Measurements from ENCODE around the gene JMJD4. TPM values are rescaled to one million over a fixed set of nuclear protein-coding genes. Genes with fewer than 3 reads are reported as not detected.
A peak's percentile ranks its signal among the peaks of the same experiment; 100 is the strongest.

Gene JMJD4, protein sequence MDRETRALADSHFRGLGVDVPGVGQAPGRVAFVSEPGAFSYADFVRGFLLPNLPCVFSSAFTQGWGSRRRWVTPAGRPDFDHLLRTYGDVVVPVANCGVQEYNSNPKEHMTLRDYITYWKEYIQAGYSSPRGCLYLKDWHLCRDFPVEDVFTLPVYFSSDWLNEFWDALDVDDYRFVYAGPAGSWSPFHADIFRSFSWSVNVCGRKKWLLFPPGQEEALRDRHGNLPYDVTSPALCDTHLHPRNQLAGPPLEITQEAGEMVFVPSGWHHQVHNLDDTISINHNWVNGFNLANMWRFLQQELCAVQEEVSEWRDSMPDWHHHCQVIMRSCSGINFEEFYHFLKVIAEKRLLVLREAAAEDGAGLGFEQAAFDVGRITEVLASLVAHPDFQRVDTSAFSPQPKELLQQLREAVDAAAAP
- total RNA-seq, result 7.0 TPM
- long read RNA-seq, partial matches to known transcripts, result 8 of 14 reads
- long read RNA-seq, other reads (novel, unspliced or antisense), result 0 of 14 reads

- Histone ChIP-seq H3K9me3 (replicated peaks) (no peaks in the 10 kb centered on the region), H3K27ac (replicated peaks) (peak within 1 kb of the TSS; percentile 89), H3K36me3 (peaks cover 22% of the 10 kb centered on the region), H3K4me1 (peaks cover 48% of the 10 kb centered on the region), H3K27me3 (ENCODE audit: low read depth) (no peaks in the 10 kb centered on the region), H3K4me3 (peak within 1 kb of the TSS; percentile 84)
- intact Hi-C loops (cut with micrococcal nuclease), result no loop called here
- TF ChIP-seq, protein P1, sequence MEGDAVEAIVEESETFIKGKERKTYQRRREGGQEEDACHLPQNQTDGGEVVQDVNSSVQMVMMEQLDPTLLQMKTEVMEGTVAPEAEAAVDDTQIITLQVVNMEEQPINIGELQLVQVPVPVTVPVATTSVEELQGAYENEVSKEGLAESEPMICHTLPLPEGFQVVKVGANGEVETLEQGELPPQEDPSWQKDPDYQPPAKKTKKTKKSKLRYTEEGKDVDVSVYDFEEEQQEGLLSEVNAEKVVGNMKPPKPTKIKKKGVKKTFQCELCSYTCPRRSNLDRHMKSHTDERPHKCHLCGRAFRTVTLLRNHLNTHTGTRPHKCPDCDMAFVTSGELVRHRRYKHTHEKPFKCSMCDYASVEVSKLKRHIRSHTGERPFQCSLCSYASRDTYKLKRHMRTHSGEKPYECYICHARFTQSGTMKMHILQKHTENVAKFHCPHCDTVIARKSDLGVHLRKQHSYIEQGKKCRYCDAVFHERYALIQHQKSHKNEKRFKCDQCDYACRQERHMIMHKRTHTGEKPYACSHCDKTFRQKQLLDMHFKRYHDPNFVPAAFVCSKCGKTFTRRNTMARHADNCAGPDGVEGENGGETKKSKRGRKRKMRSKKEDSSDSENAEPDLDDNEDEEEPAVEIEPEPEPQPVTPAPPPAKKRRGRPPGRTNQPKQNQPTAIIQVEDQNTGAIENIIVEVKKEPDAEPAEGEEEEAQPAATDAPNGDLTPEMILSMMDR (IDR thresholded peaks at IDR 0.05; ENCODE audit: borderline replicate concordance), result no peak
- peak; percentile 91 for DNase-seq
Measured at GRCh38 chr1:227734856-227735538, at the start of gene JMJD4, which contains the start of gene SNAP47. Gene JMJD4 (minus strand): TSS chr1:227735302. CDS start chr1:227735273, 29 bp downstream. Gene SNAP47 (plus strand): TSS chr1:227735435. CDS start chr1:227747737, 12,302 bp downstream.

DNA sequence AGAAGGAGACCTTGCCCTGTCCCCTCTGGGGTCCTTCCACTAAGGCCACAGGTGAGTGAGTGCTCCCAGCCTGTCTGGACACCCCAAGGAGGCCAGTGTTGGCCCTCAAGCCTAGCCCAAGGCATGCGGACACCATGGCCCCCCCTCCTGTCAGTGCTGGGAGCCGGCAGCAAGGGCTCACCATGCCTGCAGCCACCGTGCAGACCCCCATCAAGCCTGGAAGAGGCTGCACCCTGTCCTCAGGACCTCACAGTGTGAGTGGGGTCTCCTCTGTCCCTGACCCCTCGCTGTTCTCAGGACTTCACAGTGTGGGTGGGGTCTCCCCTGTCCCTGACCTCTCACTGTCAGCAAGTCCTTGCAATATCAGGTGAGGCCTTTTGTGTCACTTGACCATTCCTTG is 47.1 kb upstream of the JMJD4 start:
- Histone ChIP-seq H3K4me1 (peaks cover 14% of the 10 kb centered on the region), H3K27me3 (ENCODE audit: low read depth) (peaks cover 18% of the 10 kb centered on the region), H3K27ac (replicated peaks) (no peak overlapping the region), H3K9me3 (replicated peaks) (no peaks in the 10 kb centered on the region), H3K36me3 (peaks cover 15% of the 10 kb centered on the region), H3K4me3 (no peak overlapping the region)
- DNase-seq, result no peak
- intact Hi-C loops (cut with micrococcal nuclease), result no loop called here
- TF ChIP-seq, protein P1 (IDR thresholded peaks at IDR 0.05; ENCODE audit: borderline replicate concordance), result no peak

DNA sequence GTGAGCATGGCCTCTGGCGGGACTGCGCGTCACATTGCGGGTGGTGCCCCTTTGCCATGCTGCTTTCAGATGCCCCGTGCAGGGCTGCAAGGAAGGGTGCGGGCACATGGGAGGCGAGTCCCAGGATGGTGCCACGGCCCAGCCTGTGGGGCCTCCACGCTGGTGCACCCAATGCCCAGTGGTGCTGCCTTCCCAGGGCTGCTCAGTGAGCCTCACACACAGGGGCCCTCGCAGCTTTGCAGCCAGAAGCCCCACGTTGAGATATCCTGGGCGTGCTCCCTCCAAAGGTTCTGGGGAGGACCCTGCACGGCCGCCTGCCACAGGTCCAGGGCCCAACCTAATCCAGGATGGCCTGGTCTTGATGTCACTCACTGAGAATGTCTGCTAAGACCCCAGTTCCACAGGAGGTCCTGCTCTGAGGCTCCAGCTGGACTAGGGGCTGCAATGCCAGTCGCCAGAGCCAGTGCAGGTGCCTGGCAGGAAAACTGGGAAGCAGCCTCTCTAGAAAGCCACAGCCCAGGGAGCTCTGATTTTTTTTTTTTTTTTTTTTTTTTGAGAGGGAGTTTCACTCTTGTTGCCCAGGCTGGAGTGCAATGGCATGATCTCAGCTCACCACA is 46.3 kb upstream of the JMJD4 start:
- DNase-seq, result no peak

GRCh38 chr1:227780101-227781044 is 45.3 kb upstream of the JMJD4 start:
- no peak overlapping the region for H3K4me3 ChIP-seq
- no peaks in the 10 kb centered on the region for H3K4me1 ChIP-seq
- H3K9me3 ChIP-seq (replicated peaks), result no peaks in the 10 kb centered on the region
- no peak overlapping the region for H3K27ac ChIP-seq (replicated peaks)
- TF ChIP-seq, protein P1 (IDR thresholded peaks at IDR 0.05; ENCODE audit: borderline replicate concordance), result no peak
- no peaks in the 10 kb centered on the region for H3K27me3 ChIP-seq (ENCODE audit: low read depth)
- no peak for DNase-seq
- H3K36me3 ChIP-seq, result peaks cover 25% of the 10 kb centered on the region
- intact Hi-C loops (cut with micrococcal nuclease), result no loop called here

More for the DNA sequence above, 46.3 kb upstream of the JMJD4 start:
- Histone ChIP-seq H3K27me3 (ENCODE audit: low read depth) (peaks cover 10% of the 10 kb centered on the region), H3K27ac (replicated peaks) (no peak overlapping the region), H3K4me3 (no peak overlapping the region), H3K4me1 (peaks cover 5% of the 10 kb centered on the region), H3K36me3 (peaks cover 15% of the 10 kb centered on the region), H3K9me3 (replicated peaks) (no peaks in the 10 kb centered on the region)
- intact Hi-C loops (cut with micrococcal nuclease), result no loop called here
- TF ChIP-seq, protein P1 (IDR thresholded peaks at IDR 0.05; ENCODE audit: borderline replicate concordance), result no peak

Measured in left ventricle myocardium inferior (tissue), 1 donor.